ENCODE measurements around the gene FAM110C. TPM values are rescaled to one million over a fixed set of nuclear protein-coding genes. Genes with fewer than 3 reads are reported as not detected.
A peak's percentile ranks its signal among the peaks of the same experiment; 100 is the strongest.

The FAM110C gene
- total RNA-seq, 1 donor from 2014 or later = 1.3 TPM

DNA sequence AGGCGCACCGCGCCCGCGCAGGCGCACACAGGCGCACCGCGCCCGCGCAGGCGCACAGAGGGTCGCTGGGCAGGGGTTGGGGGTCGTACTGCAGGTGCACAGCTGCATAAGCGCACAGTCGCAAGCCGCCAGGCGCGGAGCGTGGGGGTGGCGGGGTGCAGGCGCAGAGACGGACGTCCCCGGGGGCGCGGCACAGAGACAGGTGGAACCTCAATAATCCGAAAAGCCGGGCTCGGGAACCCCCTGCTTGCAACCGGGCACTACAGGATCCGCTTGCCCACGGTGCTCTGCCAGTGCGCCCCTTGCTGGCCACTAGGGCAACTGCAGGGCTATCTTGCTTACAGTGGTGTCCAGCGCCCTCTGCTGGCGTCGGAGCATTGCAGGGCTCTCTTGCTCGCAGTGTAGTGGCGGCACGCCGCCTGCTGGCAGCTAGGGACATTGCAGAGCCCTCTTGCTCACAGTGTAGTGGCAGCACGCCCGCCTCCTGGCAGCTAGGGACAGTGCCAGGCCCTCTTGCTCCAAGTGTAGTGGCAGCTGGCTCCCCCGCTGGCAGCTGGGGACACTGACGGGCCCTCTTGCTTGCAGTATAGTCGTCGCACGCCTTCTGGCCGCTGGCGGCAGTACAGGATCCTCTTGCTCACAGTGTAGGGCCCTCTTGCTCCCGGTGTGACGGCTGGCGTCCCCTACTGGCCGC lies 34.9 kb downstream of the FAM110C start:
- Mint-ChIP-seq H3K4me1 (ENCODE audit: low read depth) (peaks cover 6% of the 10 kb centered on the region), H3K4me3 (ENCODE audit: unreplicated experiment) (peak overlapping the region; percentile 66), H3K27me3 (ENCODE audit: low read depth) (peaks cover 3% of the 10 kb centered on the region), H3K9me3 (ENCODE audit: low read depth) (no peaks in the 10 kb centered on the region), H3K27ac (ENCODE audit: unreplicated experiment) (peak overlapping the region; percentile 63), H3K36me3 (ENCODE audit: low read depth) (no peaks in the 10 kb centered on the region)
- TF ChIP-seq, protein P1, sequence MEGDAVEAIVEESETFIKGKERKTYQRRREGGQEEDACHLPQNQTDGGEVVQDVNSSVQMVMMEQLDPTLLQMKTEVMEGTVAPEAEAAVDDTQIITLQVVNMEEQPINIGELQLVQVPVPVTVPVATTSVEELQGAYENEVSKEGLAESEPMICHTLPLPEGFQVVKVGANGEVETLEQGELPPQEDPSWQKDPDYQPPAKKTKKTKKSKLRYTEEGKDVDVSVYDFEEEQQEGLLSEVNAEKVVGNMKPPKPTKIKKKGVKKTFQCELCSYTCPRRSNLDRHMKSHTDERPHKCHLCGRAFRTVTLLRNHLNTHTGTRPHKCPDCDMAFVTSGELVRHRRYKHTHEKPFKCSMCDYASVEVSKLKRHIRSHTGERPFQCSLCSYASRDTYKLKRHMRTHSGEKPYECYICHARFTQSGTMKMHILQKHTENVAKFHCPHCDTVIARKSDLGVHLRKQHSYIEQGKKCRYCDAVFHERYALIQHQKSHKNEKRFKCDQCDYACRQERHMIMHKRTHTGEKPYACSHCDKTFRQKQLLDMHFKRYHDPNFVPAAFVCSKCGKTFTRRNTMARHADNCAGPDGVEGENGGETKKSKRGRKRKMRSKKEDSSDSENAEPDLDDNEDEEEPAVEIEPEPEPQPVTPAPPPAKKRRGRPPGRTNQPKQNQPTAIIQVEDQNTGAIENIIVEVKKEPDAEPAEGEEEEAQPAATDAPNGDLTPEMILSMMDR (IDR thresholded peaks at IDR 0.05) = peak; percentile 100
- no peak for DNase-seq (ENCODE audit: low spot score)

DNA sequence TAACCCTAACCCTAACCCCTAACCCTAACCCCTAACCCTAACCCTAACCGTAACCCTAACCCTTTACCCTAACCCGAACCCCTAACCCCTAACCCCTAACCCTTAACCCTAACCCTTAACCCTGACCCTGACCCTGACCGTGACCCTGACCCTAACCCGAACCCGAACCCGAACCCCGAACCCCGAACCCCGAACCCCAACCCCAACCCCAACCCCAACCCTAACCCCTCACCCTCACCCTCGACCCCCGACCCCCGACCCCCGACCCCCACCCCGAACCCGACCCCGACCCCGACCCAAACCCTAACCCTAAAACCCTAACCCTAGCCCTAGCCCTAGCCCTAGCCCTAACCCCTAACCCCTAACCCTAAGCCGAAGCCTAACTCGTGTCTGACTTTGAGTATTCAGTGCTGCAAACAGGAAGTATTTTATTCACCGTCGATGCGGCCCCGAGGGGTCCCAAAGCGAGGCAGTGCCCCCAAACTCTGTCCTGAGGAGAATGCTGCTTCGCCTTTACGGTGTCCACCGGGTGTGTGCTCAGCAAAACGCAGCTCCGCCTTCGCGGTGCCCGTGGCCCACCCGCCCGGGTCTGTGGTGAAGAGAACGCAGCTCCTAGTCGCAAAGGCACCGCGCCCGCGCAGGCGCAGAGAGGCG lies 36.0 kb downstream of the FAM110C start:
- Mint-ChIP-seq H3K4me3 (ENCODE audit: unreplicated experiment) (no peak overlapping the region), H3K9me3 (ENCODE audit: low read depth) (no peaks in the 10 kb centered on the region), H3K4me1 (ENCODE audit: low read depth) (peaks cover 2% of the 10 kb centered on the region), H3K27me3 (ENCODE audit: low read depth) (no peaks in the 10 kb centered on the region), H3K27ac (ENCODE audit: unreplicated experiment) (no peak overlapping the region), H3K36me3 (ENCODE audit: low read depth) (no peaks in the 10 kb centered on the region)
- TF ChIP-seq, protein P1 (IDR thresholded peaks at IDR 0.05) = no peak
- DNase-seq (ENCODE audit: low spot score) = no peak

Other genes starting within 250 kb of the FAM110C start
- gene SH3YL1, start 217.5 kb upstream of the FAM110C start, total RNA-seq = 33.7 to 52.9 TPM (median 36.1 TPM) in 3 replicates
- 79.6 to 89.8 TPM (median 82.7 TPM) in 3 replicates for gene ACP1, start 218.4 kb upstream of the FAM110C start, total RNA-seq
- gene ALKAL2, start 241.6 kb upstream of the FAM110C start, total RNA-seq = 150 to 164 TPM (median 154 TPM) in 3 replicates

Data from chondrocyte (in vitro differentiated cells).